H1 (cell line): ENCODE measurements around the gene GRM8. TPM values are rescaled to one million over a fixed set of nuclear protein-coding genes. Genes with fewer than 3 reads are reported as not detected.

ENCODE experiments used
- CTCF ChIA-PET: fragments of 300-600 bp; sonication (Branson Sonifier 250); formaldehyde crosslinking; loops from one replicate; lab custom pipeline; 2021; ENCODE audit not compliant: partially characterized antibody; lab: Charles Lee
- POLR2A ChIA-PET: fragments of 300-600 bp; sonication (Branson Sonifier 250); formaldehyde crosslinking; loops from one replicate; lab custom pipeline; 2021; ENCODE audit warnings: inconsistent platforms; ENCODE audit not compliant: partially characterized antibody; lab: Charles Lee
- DNase-seq, 2 experiments: peaks; one replicate each; pipeline versions ENCODE4 v3.0.0 to v3.0.0-alpha.2; 2010 to 2022; ENCODE audit warnings: low spot score in 2 of 2, low read depth in 1 of 2, mixed read lengths in 1 of 2
- FAIRE-seq: peaks from 2 replicates; lab custom pipeline; 2011; peaks lifted over from hg19 to GRCh38; lab: Jason Lieb, UNC
- H2AFZ ChIP-seq: 2 replicates; pipeline ENCODE4 v1.8.1; 2012; ENCODE audit warnings: low read length, inconsistent platforms
- H2AK5ac ChIP-seq: 2 replicates; pipeline ENCODE4 v1.6.1; 2013; ENCODE audit warnings: low read depth, low read length
- H2BK120ac ChIP-seq: replicated peaks from 2 replicates; pipeline ENCODE3; 2013; ENCODE audit warnings: low read depth, low read length, inconsistent platforms
- H2BK12ac ChIP-seq: 2 replicates; pipeline ENCODE4 v1.6.1; 2013; ENCODE audit warnings: low read depth, low read length
- H2BK15ac ChIP-seq: 2 replicates; pipeline ENCODE4 v1.6.1; 2013; ENCODE audit warnings: low read length
- H2BK20ac ChIP-seq: 2 replicates; pipeline ENCODE4 v1.6.1; 2013; ENCODE audit warnings: low read length
- H2BK5ac ChIP-seq: 2 replicates; pipeline ENCODE4 v1.6.1; 2013; ENCODE audit warnings: low read depth, low read length
- H3K14ac ChIP-seq: 2 replicates; pipeline ENCODE4 v1.6.1; 2013; ENCODE audit warnings: inconsistent platforms; ENCODE audit not compliant: insufficient read length
- H3K18ac ChIP-seq: 2 replicates; pipeline ENCODE4 v1.6.1; 2013; ENCODE audit warnings: low read length; ENCODE audit errors: extremely low read depth
- H3K23ac ChIP-seq: 2 replicates; pipeline ENCODE4 v1.6.1; 2013; ENCODE audit warnings: inconsistent platforms; ENCODE audit not compliant: insufficient read length
- H3K23me2 ChIP-seq: 2 replicates; pipeline ENCODE4 v1.6.1; 2013; ENCODE audit warnings: low read depth, low read length
- H3K27ac ChIP-seq: 2 replicates; pipeline ENCODE4 v1.6.1; 2011; ENCODE audit warnings: low read depth, low read length, inconsistent platforms
- H3K27me3 ChIP-seq, 4 experiments: replicated peaks in 1 of 4; 1 replicate in 1 of 4; 2 replicates in 3 of 4; pipeline versions ENCODE4 v1.6.1 to v1.8.1; 2011 to 2013; ENCODE audit warnings: low read length in 3 of 4, mild to moderate bottlenecking in 3 of 4, inconsistent platforms in 2 of 4, mixed read lengths in 2 of 4, moderate library complexity in 1 of 4; ENCODE audit not compliant: control insufficient read depth in 3 of 4, insufficient read depth in 3 of 4; ENCODE audit errors: extremely low read depth in 1 of 4
- H3K36me3 ChIP-seq, 4 experiments: 2 replicates each; pipeline versions ENCODE4 v1.6.1 to v1.8.1; 2011 to 2013; ENCODE audit warnings: mild to moderate bottlenecking in 4 of 4, low read length in 3 of 4, moderate library complexity in 2 of 4, control low read depth in 1 of 4, inconsistent platforms in 1 of 4; ENCODE audit not compliant: insufficient read depth in 4 of 4, control insufficient read depth in 2 of 4
- H3K4ac ChIP-seq: replicated peaks from 2 replicates; pipeline ENCODE3; 2013; ENCODE audit warnings: low read length, low read depth, mixed read lengths, inconsistent platforms; ENCODE audit not compliant: insufficient read length
- H3K4me1 ChIP-seq, 4 experiments: replicated peaks in 1 of 4; 1 replicate in 1 of 4; 2 replicates in 3 of 4; pipeline versions ENCODE4 v1.6.1 to v1.8.1; 2011 to 2013; ENCODE audit warnings: low read length in 3 of 4, inconsistent platforms in 2 of 4, mixed read lengths in 1 of 4; ENCODE audit not compliant: insufficient read depth in 4 of 4, control insufficient read depth in 3 of 4
- H3K4me2 ChIP-seq, 2 experiments: 2 replicates each; pipeline versions ENCODE4 v1.6.1 to v1.8.1; 2011 to 2013; ENCODE audit warnings: low read depth in 2 of 2, low read length in 2 of 2, control low read depth in 1 of 2, inconsistent platforms in 1 of 2, mild to moderate bottlenecking in 1 of 2; ENCODE audit not compliant: insufficient read depth in 1 of 2
- H3K4me3 ChIP-seq, 4 experiments: fragments of 200-600, 300-600 bp in 1 of 4; sonication (generic), shearing (Covaris generic), sonication (Bioruptor Twin) in 1 of 4; 2 replicates each; pipeline versions ENCODE4 v1.5.1 to v1.8.1; 2011 to 2016; ENCODE audit warnings: low read length in 4 of 4, low read depth in 3 of 4, control low read depth in 2 of 4, inconsistent platforms in 2 of 4, mild to moderate bottlenecking in 2 of 4, mixed read lengths in 1 of 4, moderate library complexity in 1 of 4; ENCODE audit not compliant: insufficient read depth in 2 of 4; ENCODE audit errors: extremely low read depth in 1 of 4
- H3K56ac ChIP-seq: replicated peaks from 2 replicates; pipeline ENCODE3; 2013; ENCODE audit warnings: low read depth, mild to moderate bottlenecking, mixed read lengths, low read length, inconsistent platforms; ENCODE audit not compliant: insufficient read length
- H3K79me1 ChIP-seq: 2 replicates; pipeline ENCODE4 v1.6.1; 2013; ENCODE audit warnings: low read depth, low read length, control low read depth
- H3K79me2 ChIP-seq, 2 experiments: 2 replicates each; pipeline versions ENCODE4 v1.6.1 to v1.8.1; 2012 to 2013; ENCODE audit warnings: low read length in 2 of 2, mild to moderate bottlenecking in 2 of 2, inconsistent platforms in 1 of 2; ENCODE audit not compliant: insufficient read depth in 2 of 2, control insufficient read depth in 1 of 2
- H3K9ac ChIP-seq, 4 experiments: replicated peaks in 1 of 4; 1 replicate in 1 of 4; 2 replicates in 3 of 4; pipeline versions ENCODE4 v1.6.1 to v1.8.1; 2011 to 2013; ENCODE audit warnings: low read depth in 3 of 4, low read length in 3 of 4, control low read depth in 2 of 4, mild to moderate bottlenecking in 2 of 4, moderate library complexity in 2 of 4, inconsistent platforms in 1 of 4; ENCODE audit errors: extremely low read depth in 1 of 4
- H3K9me3 ChIP-seq, 2 experiments: 2 replicates each; pipeline versions ENCODE4 v1.6.1 to v1.8.1; 2012 to 2013; ENCODE audit warnings: mild to moderate bottlenecking in 2 of 2, moderate library complexity in 2 of 2, control low read depth in 1 of 2, inconsistent platforms in 1 of 2, low read depth in 1 of 2, low read length in 1 of 2, mixed read lengths in 1 of 2; ENCODE audit not compliant: insufficient read depth in 2 of 2
- H4K20me1 ChIP-seq, 2 experiments: replicated peaks in 1 of 2; 2 replicates each; pipeline versions ENCODE3 to v1.8.1; 2011 to 2013; ENCODE audit warnings: inconsistent platforms in 2 of 2, low read length in 2 of 2, mild to moderate bottlenecking in 1 of 2; ENCODE audit not compliant: insufficient read depth in 2 of 2, control insufficient read depth in 1 of 2
- H4K5ac ChIP-seq: 2 replicates; pipeline ENCODE4 v1.6.1; 2013; ENCODE audit warnings: low read length, low read depth, mixed read lengths, inconsistent platforms; ENCODE audit not compliant: insufficient read length
- H4K8ac ChIP-seq: 2 replicates; pipeline ENCODE4 v1.8.0; 2013; ENCODE audit warnings: mild to moderate bottlenecking, moderate library complexity, low read length, inconsistent platforms; ENCODE audit not compliant: insufficient read depth; ENCODE audit errors: extremely low read depth
- H4K91ac ChIP-seq: replicated peaks from 2 replicates; pipeline ENCODE3; 2013; ENCODE audit warnings: low read length, mixed read lengths, inconsistent platforms; ENCODE audit not compliant: insufficient read length
- ATF2 ChIP-seq: IDR thresholded peaks from 2 replicates; pipeline ENCODE4 v1.6.1; 2012; ENCODE audit warnings: low read length, inconsistent platforms
- BACH1 ChIP-seq: IDR thresholded peaks from 2 replicates; pipeline ENCODE4 v1.6.1; 2012; ENCODE audit warnings: low read length, improper control_type of control experiment
- CREB1 ChIP-seq: IDR thresholded peaks from 2 replicates; pipeline ENCODE4 v1.6.1; 2012; ENCODE audit warnings: inconsistent platforms
- EGR1 ChIP-seq: IDR thresholded peaks from 2 replicates; pipeline ENCODE4 v1.6.1; 2011; ENCODE audit warnings: low read depth, low read length, borderline replicate concordance
- FOSL1 ChIP-seq: IDR thresholded peaks from 2 replicates; pipeline ENCODE4 v1.6.1; 2011; ENCODE audit warnings: mild to moderate bottlenecking, low read depth, low read length, moderate library complexity; ENCODE audit not compliant: insufficient read depth
- HDAC2 ChIP-seq, 2 experiments: fragments of 300-600 bp in 1 of 2; sonication (generic) in 1 of 2; IDR thresholded peaks; 2 replicates each; pipeline ENCODE4 v1.6.1; 2011 to 2012; ENCODE audit warnings: low read depth in 2 of 2, low read length in 2 of 2, mild to moderate bottlenecking in 2 of 2, moderate library complexity in 2 of 2, borderline replicate concordance in 1 of 2, inconsistent platforms in 1 of 2
- HDAC6 ChIP-seq: IDR thresholded peaks from one replicate; pipeline ENCODE4 v1.7.1; 2012; ENCODE audit warnings: low read depth, mild to moderate bottlenecking, inconsistent platforms, low read length, moderate library complexity
- JUND ChIP-seq: IDR thresholded peaks from 2 replicates; pipeline ENCODE4 v1.6.1; 2011; ENCODE audit warnings: mild to moderate bottlenecking, improper control_type of control experiment, low read length
- KDM1A ChIP-seq: fragments of 200-600, 300-600 bp; sonication (generic); IDR thresholded peaks from 2 replicates; pipeline ENCODE4 v1.7.1; 2016; ENCODE audit warnings: mild to moderate bottlenecking, low read length, borderline replicate concordance
- MAX ChIP-seq: IDR thresholded peaks from 2 replicates; pipeline ENCODE4 v1.6.1; 2012; ENCODE audit warnings: inconsistent platforms
- POLR2AphosphoS5 ChIP-seq: IDR thresholded peaks from 2 replicates; pipeline ENCODE4 v1.6.1; 2011; ENCODE audit warnings: low read depth, low read length
- RAD21 ChIP-seq, 2 experiments: IDR thresholded peaks in 1 of 2; conservative IDR thresholded peaks in 1 of 2; 2 replicates each; pipeline ENCODE4 v1.6.1; 2011; ENCODE audit warnings: low read depth in 2 of 2, low read length in 2 of 2, improper control_type of control experiment in 1 of 2, inconsistent platforms in 1 of 2, mild to moderate bottlenecking in 1 of 2, moderate library complexity in 1 of 2
- RXRA ChIP-seq: IDR thresholded peaks from 2 replicates; pipeline ENCODE4 v1.6.1; 2011; ENCODE audit warnings: low read depth, mild to moderate bottlenecking, low read length, moderate library complexity; ENCODE audit not compliant: insufficient read depth
- SP1 ChIP-seq: IDR thresholded peaks from 2 replicates; pipeline ENCODE4 v1.6.1; 2011; ENCODE audit warnings: low read depth, low read length
- polyA plus RNA-seq, 7 experiments: library from polyadenylated mRNA; depleted of rRNA in 3 of 7; stranded (reverse) in 5 of 7; unstranded in 2 of 7; fragments of >200 nt in 5 of 7; fragments of 200-250 nt in 2 of 7; gene quantifications; 1 replicate in 5 of 7; 2 replicates in 1 of 7; 4 replicates in 1 of 7; pipeline versions ENCODE4 v1.2.1 to v1.2.3, GENCODE V29; 2011 to 2013; ENCODE audit warnings: missing spikeins in 2 of 7, mixed read lengths in 2 of 7
- total RNA-seq: library from RNA; stranded (reverse); fragmentation: NEBNext Ultra II Directional; extraction: Animal tissue kit (Norgen Biotek cat#: 25700); gene quantifications from 2 replicates; pipeline ENCODE4 v1.2.1, GENCODE V29; 2021

The GRM8 gene
- total and polyA plus RNA-seq, 2 of the 8 experiments (the other 6 are each of a cell fraction or from before 2014, with no cell fraction given): 2.6 to 2.8 TPM

GRCh38 chr7:126682176-126682575, 570.6 kb downstream of the GRM8 start:
- Histone ChIP-seq H4K8ac (no peak overlapping the region), H2BK5ac (no peak overlapping the region), H3K23ac (no peak overlapping the region), H2AK5ac (no peak overlapping the region), H3K18ac (no peak overlapping the region), H3K23me2 (no peaks in the 10 kb centered on the region; the same call in 1 of the 2 replicates), H2AFZ (no peak overlapping the region), H4K5ac (no peak overlapping the region), H3K4me1 (peaks cover 0 to 2% (median 0%) of the 10 kb centered on the region in 4 experiments; a peak in 1 of 7 replicates), H3K27ac (no peak overlapping the region), H2BK120ac (no peak overlapping the region), H3K14ac (no peak overlapping the region), H3K36me3 (no peaks in the 10 kb centered on the region), H3K79me1 (no peaks in the 10 kb centered on the region), H3K9ac (no peak overlapping the region), H3K27me3 (no peaks in the 10 kb centered on the region), H4K91ac (no peak overlapping the region), H2BK15ac (no peak overlapping the region), H3K56ac (no peak overlapping the region), H3K4me2 (no peak overlapping the region), H4K20me1 (no peaks in the 10 kb centered on the region), H3K79me2 (no peaks in the 10 kb centered on the region), H3K4ac (no peak overlapping the region), H2BK12ac (no peak overlapping the region), H3K9me3 (no peaks in the 10 kb centered on the region; a peak in 1 of 4 replicates), H2BK20ac (no peak overlapping the region), H3K4me3 (no peak overlapping the region)
- DNase-seq (no peak), FAIRE-seq (no peak)
- ChIA-PET CTCF (interaction anchor here (1.6 kb wide), 1 partner anchor 103 kb away, joined by 3 read pairs; no protein-coding TSS in a partner anchor), POLR2A (no interaction called here)
- TF ChIP-seq MAX (no peak), CREB1 (no peak), EGR1 (no peak), RXRA (no peak), ATF2 (no peak), BACH1 (no peak), JUND (no peak), FOSL1 (no peak), POLR2AphosphoS5 (no peak), SP1 (no peak), HDAC6 (no peak), KDM1A (no peak), RAD21 (IDR thresholded peaks at IDR 0.05 in 1 of 2, conservative IDR thresholded peaks at IDR 0.05 in 1 of 2; ENCODE audit: low read depth in 2 of 2, low read length in 2 of 2) (no peak), HDAC2 (IDR thresholded peaks at IDR 0.05; ENCODE audit: borderline replicate concordance in 1 of 2, low read depth in 2 of 2, low read length in 2 of 2) (no peak)
